K562 (cell line): ENCODE results near the gene HSD17B12. TPM values are rescaled to one million over a fixed set of nuclear protein-coding genes. Genes with fewer than 3 reads are reported as not detected.
A peak's percentile ranks its signal among the peaks of the same experiment; 100 is the strongest.

Source experiments
- ARID1B ChIP-seq: fragments of 450-650 bp; IDR thresholded peaks from 2 replicates; pipeline ENCODE4 v1.6.1; 2016; ENCODE audit warnings: antibody characterized with exemption, mild to moderate bottlenecking, inconsistent platforms
- ATF7 ChIP-seq: fragments of 450-650 bp; IDR thresholded peaks from 2 replicates; pipeline ENCODE4 v1.7.1; 2014; ENCODE audit warnings: mild to moderate bottlenecking, moderate library complexity
- CBFA2T3 ChIP-seq: fragments of 450-650 bp; IDR thresholded peaks from 2 replicates; pipeline ENCODE4 v1.6.1; 2017
- CBX3 ChIP-seq, 2 experiments: IDR thresholded peaks; 1 replicate in 1 of 2; 2 replicates in 1 of 2; pipeline ENCODE4 v1.6.1; 2012; ENCODE audit warnings: inconsistent platforms in 2 of 2, low read length in 2 of 2, borderline replicate concordance in 1 of 2, control low read depth in 1 of 2
- EP300 ChIP-seq: IDR thresholded peaks from 2 replicates; pipeline ENCODE4 v1.6.1; 2012; ENCODE audit warnings: low read length, improper control_type of control experiment
- FIP1L1 ChIP-seq: fragments of 200-400 bp; formaldehyde crosslinking; IDR thresholded peaks from 2 replicates; pipeline ENCODE4 v1.6.1; 2018; ENCODE audit warnings: mild to moderate bottlenecking, low read depth, low read length; ENCODE audit not compliant: poor library complexity, severe bottlenecking
- HDGF ChIP-seq: fragments of 450-650 bp; IDR thresholded peaks from 2 replicates; pipeline ENCODE4 v1.6.1; 2016
- RAD51 ChIP-seq: fragments of 450-650 bp; IDR thresholded peaks from 2 replicates; pipeline ENCODE4 v1.7.1; 2016; ENCODE audit warnings: low read depth, mild to moderate bottlenecking, borderline replicate concordance
- RBM22 ChIP-seq: fragments of 200-400 bp; formaldehyde crosslinking; IDR thresholded peaks from 2 replicates; pipeline ENCODE4 v1.6.1; 2018; ENCODE audit warnings: low read length, low read depth; ENCODE audit not compliant: poor library complexity, severe bottlenecking
- RNF2 ChIP-seq: sonication (generic); IDR thresholded peaks from 2 replicates; pipeline ENCODE4 v1.6.1; 2016
- SIN3A ChIP-seq, 2 experiments: fragments of 150-350 bp in 1 of 2; IDR thresholded peaks; 2 replicates each; pipeline ENCODE4 v1.6.1; 2011 to 2016; ENCODE audit warnings: borderline replicate concordance in 2 of 2, low read depth in 2 of 2, low read length in 2 of 2, mild to moderate bottlenecking in 2 of 2, moderate library complexity in 2 of 2; ENCODE audit not compliant: control insufficient read depth in 1 of 2
- SREBF2 ChIP-seq: sonication (generic); formaldehyde crosslinking; IDR thresholded peaks from 2 replicates; pipeline ENCODE4 v1.4.0; 2020; ENCODE audit warnings: mild to moderate bottlenecking, missing genetic modification reagents
- ZNF24 ChIP-seq: fragments of 450-650 bp; IDR thresholded peaks from 2 replicates; pipeline ENCODE4 v1.6.1; 2016
- ZNF609 ChIP-seq: sonication (generic); formaldehyde crosslinking; IDR thresholded peaks from 2 replicates; pipeline ENCODE4 v1.8.1; 2023; ENCODE audit warnings: missing genetic modification reagents, mild to moderate bottlenecking, borderline replicate concordance
- polyA plus RNA-seq, 8 experiments: library from polyadenylated mRNA; depleted of rRNA in 4 of 8; stranded (reverse) in 5 of 8; unstranded in 3 of 8; fragments of >200 nt; fragmentation: Nextera tagmentation in 2 of 8; fragmentation: Illumina TruSeq in 1 of 8; extraction: Ambion mirVana in 2 of 8; extraction: Trizol in 1 of 8; gene quantifications; 2 replicates each; pipeline versions ENCODE4 v1.2.1 to v1.2.3, GENCODE V29; 2011 to 2014; ENCODE audit warnings: inconsistent platforms in 1 of 8, missing spikeins in 1 of 8
- total RNA-seq, 7 experiments: library from RNA; depleted of rRNA in 6 of 7; stranded (reverse); fragments of >200 nt in 6 of 7; fragmentation: Illumina TruSeq in 2 of 7; extraction: Trizol in 2 of 7; gene quantifications; 2 replicates each; pipeline versions ENCODE4 v1.2.1 to v1.2.3, GENCODE V29; 2011 to 2021; ENCODE audit warnings: low replicate concordance in 1 of 7
- TF ChIP-seq, protein P1 (sequence below), 2 experiments: fragments of 450-650 bp; IDR thresholded peaks; 2 replicates each; pipeline ENCODE4 v1.6.1; 2018; ENCODE audit warnings: mild to moderate bottlenecking in 2 of 2, low read depth in 1 of 2; ENCODE audit not compliant: partially characterized antibody in 2 of 2
- TF ChIP-seq, protein P2 (sequence below): sonication (generic); formaldehyde crosslinking; IDR thresholded peaks from 2 replicates; pipeline ENCODE4 v1.8.0; 2022; ENCODE audit warnings: missing genetic modification reagents, mild to moderate bottlenecking, borderline replicate concordance

Gene HSD17B12
- total and polyA plus RNA-seq, 9 of the 15 experiments (the other 6 are each of a cell fraction or from before 2014, with no cell fraction given): 9.1 to 34.5 (median 23.3) TPM

- TF ChIP-seq, protein P1, sequence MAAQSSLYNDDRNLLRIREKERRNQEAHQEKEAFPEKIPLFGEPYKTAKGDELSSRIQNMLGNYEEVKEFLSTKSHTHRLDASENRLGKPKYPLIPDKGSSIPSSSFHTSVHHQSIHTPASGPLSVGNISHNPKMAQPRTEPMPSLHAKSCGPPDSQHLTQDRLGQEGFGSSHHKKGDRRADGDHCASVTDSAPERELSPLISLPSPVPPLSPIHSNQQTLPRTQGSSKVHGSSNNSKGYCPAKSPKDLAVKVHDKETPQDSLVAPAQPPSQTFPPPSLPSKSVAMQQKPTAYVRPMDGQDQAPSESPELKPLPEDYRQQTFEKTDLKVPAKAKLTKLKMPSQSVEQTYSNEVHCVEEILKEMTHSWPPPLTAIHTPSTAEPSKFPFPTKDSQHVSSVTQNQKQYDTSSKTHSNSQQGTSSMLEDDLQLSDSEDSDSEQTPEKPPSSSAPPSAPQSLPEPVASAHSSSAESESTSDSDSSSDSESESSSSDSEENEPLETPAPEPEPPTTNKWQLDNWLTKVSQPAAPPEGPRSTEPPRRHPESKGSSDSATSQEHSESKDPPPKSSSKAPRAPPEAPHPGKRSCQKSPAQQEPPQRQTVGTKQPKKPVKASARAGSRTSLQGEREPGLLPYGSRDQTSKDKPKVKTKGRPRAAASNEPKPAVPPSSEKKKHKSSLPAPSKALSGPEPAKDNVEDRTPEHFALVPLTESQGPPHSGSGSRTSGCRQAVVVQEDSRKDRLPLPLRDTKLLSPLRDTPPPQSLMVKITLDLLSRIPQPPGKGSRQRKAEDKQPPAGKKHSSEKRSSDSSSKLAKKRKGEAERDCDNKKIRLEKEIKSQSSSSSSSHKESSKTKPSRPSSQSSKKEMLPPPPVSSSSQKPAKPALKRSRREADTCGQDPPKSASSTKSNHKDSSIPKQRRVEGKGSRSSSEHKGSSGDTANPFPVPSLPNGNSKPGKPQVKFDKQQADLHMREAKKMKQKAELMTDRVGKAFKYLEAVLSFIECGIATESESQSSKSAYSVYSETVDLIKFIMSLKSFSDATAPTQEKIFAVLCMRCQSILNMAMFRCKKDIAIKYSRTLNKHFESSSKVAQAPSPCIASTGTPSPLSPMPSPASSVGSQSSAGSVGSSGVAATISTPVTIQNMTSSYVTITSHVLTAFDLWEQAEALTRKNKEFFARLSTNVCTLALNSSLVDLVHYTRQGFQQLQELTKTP (IDR thresholded peaks at IDR 0.05; ENCODE audit: low read depth in 1 of 2, partially characterized antibody in 2 of 2): no peak
- TF ChIP-seq ATF7 (peak; percentile 36; the same call in 1 of the 2 replicates), ZNF609 (CRISPR knock-in tag) (no peak), ZNF24 (0 out of 2 replicates have a peak, but pooled peaks have one; percentile 42), CBFA2T3 (no peak), FIP1L1 (no peak), RBM22 (no peak), ARID1B (no peak), HDGF (no peak), RAD51 (no peak), SREBF2 (CRISPR knock-in tag) (no peak), CBX3 (IDR thresholded peaks at IDR 0.05; ENCODE audit: borderline replicate concordance in 1 of 2, low read length in 2 of 2) (no peak; a peak in 1 of 3 replicates), RNF2 (no peak), SIN3A (IDR thresholded peaks at IDR 0.05; ENCODE audit: borderline replicate concordance in 2 of 2, control insufficient read depth in 1 of 2, low read depth in 2 of 2, low read length in 2 of 2) (no peak), EP300 (no peak)
- TF ChIP-seq, protein P2, sequence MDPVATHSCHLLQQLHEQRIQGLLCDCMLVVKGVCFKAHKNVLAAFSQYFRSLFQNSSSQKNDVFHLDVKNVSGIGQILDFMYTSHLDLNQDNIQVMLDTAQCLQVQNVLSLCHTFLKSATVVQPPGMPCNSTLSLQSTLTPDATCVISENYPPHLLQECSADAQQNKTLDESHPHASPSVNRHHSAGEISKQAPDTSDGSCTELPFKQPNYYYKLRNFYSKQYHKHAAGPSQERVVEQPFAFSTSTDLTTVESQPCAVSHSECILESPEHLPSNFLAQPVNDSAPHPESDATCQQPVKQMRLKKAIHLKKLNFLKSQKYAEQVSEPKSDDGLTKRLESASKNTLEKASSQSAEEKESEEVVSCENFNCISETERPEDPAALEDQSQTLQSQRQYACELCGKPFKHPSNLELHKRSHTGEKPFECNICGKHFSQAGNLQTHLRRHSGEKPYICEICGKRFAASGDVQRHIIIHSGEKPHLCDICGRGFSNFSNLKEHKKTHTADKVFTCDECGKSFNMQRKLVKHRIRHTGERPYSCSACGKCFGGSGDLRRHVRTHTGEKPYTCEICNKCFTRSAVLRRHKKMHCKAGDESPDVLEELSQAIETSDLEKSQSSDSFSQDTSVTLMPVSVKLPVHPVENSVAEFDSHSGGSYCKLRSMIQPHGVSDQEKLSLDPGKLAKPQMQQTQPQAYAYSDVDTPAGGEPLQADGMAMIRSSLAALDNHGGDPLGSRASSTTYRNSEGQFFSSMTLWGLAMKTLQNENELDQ (CRISPR knock-in tag): no peak
Observed at GRCh38 chr11:43680521-43681400, at the start of gene HSD17B12 (continued).
